ENCODE measurements around the gene ERRFI1. TPM values are rescaled to one million over a fixed set of nuclear protein-coding genes. Genes with fewer than 3 reads are reported as not detected.
A peak's percentile ranks its signal among the peaks of the same experiment; 100 is the strongest.

ERRFI1 gene
- total RNA-seq, 1 donor from 2014 or later, result 44.8 TPM

GRCh38 chr1:7983086-7983778, 42.9 kb downstream of the ERRFI1 start:
- TF ChIP-seq EZH2phosphoT487 (IDR thresholded peaks at IDR 0.05) (no peak), CTCF (IDR thresholded peaks at IDR 0.05) (no peak)
- peaks cover 5% of the 10 kb centered on the region for H3K27me3 Mint-ChIP-seq (ENCODE audit: insufficient read depth, low read depth)
- Histone ChIP-seq H3F3A (ENCODE audit: low read depth) (peaks cover 23% of the 10 kb centered on the region), H2AFZ (replicated peaks) (no peak overlapping the region), H3K9me3 (ENCODE audit: low read depth) (no peaks in the 10 kb centered on the region), H3K27ac (no peak overlapping the region), H3K4me2 (no peak overlapping the region), H3K36me3 (no peaks in the 10 kb centered on the region), H3K4me3 (no peak overlapping the region), H4K20me1 (ENCODE audit: low read depth) (no peaks in the 10 kb centered on the region), H3K9ac (no peak overlapping the region), H3K27me3 (no peaks in the 10 kb centered on the region), H3K79me2 (ENCODE audit: low read depth) (no peaks in the 10 kb centered on the region), H3K4me1 (peaks cover 6% of the 10 kb centered on the region)
- DNase-seq (ENCODE audit: low spot score), result no peak
- H3K4me3 Mint-ChIP-seq, result no peak overlapping the region
- H3K27ac Mint-ChIP-seq, result no peak overlapping the region
- peaks cover 29% of the 10 kb centered on the region for H3K36me3 Mint-ChIP-seq
- H3K9me3 Mint-ChIP-seq, result no peaks in the 10 kb centered on the region
- H3K4me1 Mint-ChIP-seq, result peaks cover 34% of the 10 kb centered on the region

- Mint-ChIP-seq H3K4me1 (peaks cover 29% of the 10 kb centered on the region), H3K27me3 (ENCODE audit: insufficient read depth, low read depth) (peaks cover 2% of the 10 kb centered on the region), H3K27ac (no peak overlapping the region), H3K9me3 (no peaks in the 10 kb centered on the region), H3K36me3 (peaks cover 28% of the 10 kb centered on the region), H3K4me3 (no peak overlapping the region)
- Histone ChIP-seq H3K4me2 (no peak overlapping the region), H4K20me1 (ENCODE audit: low read depth) (peaks cover 10% of the 10 kb centered on the region), H2AFZ (replicated peaks) (no peak overlapping the region), H3K79me2 (ENCODE audit: low read depth) (peaks cover 8% of the 10 kb centered on the region), H3K27me3 (no peaks in the 10 kb centered on the region), H3K4me1 (peaks cover 6% of the 10 kb centered on the region), H3K36me3 (peaks cover 4% of the 10 kb centered on the region), H3K9me3 (ENCODE audit: low read depth) (no peaks in the 10 kb centered on the region), H3K27ac (no peak overlapping the region), H3K9ac (no peak overlapping the region), H3K4me3 (no peak overlapping the region), H3F3A (ENCODE audit: low read depth) (peaks cover 23% of the 10 kb centered on the region)
- DNase-seq (ENCODE audit: low spot score), result no peak
- no peak for TF ChIP-seq EZH2phosphoT487 (IDR thresholded peaks at IDR 0.05)
- TF ChIP-seq EZH2 (IDR thresholded peaks at IDR 0.05), result no peak
- no peak for TF ChIP-seq CTCF (IDR thresholded peaks at IDR 0.05)
Measured at GRCh38 chr1:7980984-7981383, 45.1 kb downstream of the ERRFI1 start.

GRCh38 chr1:7975212-7975865, 50.8 kb downstream of the ERRFI1 start:
- no peaks in the 10 kb centered on the region for H3K9me3 ChIP-seq (ENCODE audit: low read depth)
- H3K27ac ChIP-seq, result no peak overlapping the region
- peaks cover 39% of the 10 kb centered on the region for H3K36me3 Mint-ChIP-seq
- H3K9ac ChIP-seq, result no peak overlapping the region
- H3K4me3 ChIP-seq, result no peak overlapping the region
- no peaks in the 10 kb centered on the region for H3K27me3 ChIP-seq
- H3K79me2 ChIP-seq (ENCODE audit: low read depth), result peaks cover 14% of the 10 kb centered on the region
- H3K4me3 Mint-ChIP-seq, result no peak overlapping the region
- peak; percentile 89 for DNase-seq (ENCODE audit: low spot score)
- H3K36me3 ChIP-seq, result peaks cover 5% of the 10 kb centered on the region
- no peaks in the 10 kb centered on the region for H3K9me3 Mint-ChIP-seq
- TF ChIP-seq EZH2 (IDR thresholded peaks at IDR 0.05) (no peak), CTCF (IDR thresholded peaks at IDR 0.05) (peak; percentile 97), EZH2phosphoT487 (IDR thresholded peaks at IDR 0.05) (no peak)
- H3K27me3 Mint-ChIP-seq (ENCODE audit: insufficient read depth, low read depth), result no peaks in the 10 kb centered on the region
- no peaks in the 10 kb centered on the region for H3K4me1 ChIP-seq
- no peak overlapping the region for H3K4me2 ChIP-seq
- no peak overlapping the region for H3K27ac Mint-ChIP-seq
- H4K20me1 ChIP-seq (ENCODE audit: low read depth), result peaks cover 22% of the 10 kb centered on the region
- H2AFZ ChIP-seq (replicated peaks), result no peak overlapping the region
- H3F3A ChIP-seq (ENCODE audit: low read depth), result peaks cover 22% of the 10 kb centered on the region
- H3K4me1 Mint-ChIP-seq, result no peaks in the 10 kb centered on the region
